Measurements from ENCODE around the gene ZPR1.

GRCh38 chr11:116771935-116772334, 15.9 kb downstream of the ZPR1 start:
- TF ChIP-seq ZNF174 (tag by site-specific recombination; IDR thresholded peaks at IDR 0.05) (no peak), CTCF (tag by site-specific recombination; IDR thresholded peaks at IDR 0.05) (no peak), REPIN1 (tag by site-specific recombination; IDR thresholded peaks at IDR 0.05; ENCODE audit: low read depth) (no peak), ZNF645 (tag by site-specific recombination; IDR thresholded peaks at IDR 0.05) (no peak), KLF1 (tag by site-specific recombination; IDR thresholded peaks at IDR 0.05) (no peak), ZNF692 (tag by site-specific recombination; IDR thresholded peaks at IDR 0.05) (no peak), ZNF157 (tag by site-specific recombination; IDR thresholded peaks at IDR 0.05) (no peak), BCL6B (tag by site-specific recombination; IDR thresholded peaks at IDR 0.05) (no peak)
